HCT116 (cell line): ENCODE measurements around the gene VARS1.

Experiments
- CBX3 ChIP-seq: IDR thresholded peaks from 2 replicates; pipeline ENCODE4 v1.6.1; 2012; ENCODE audit warnings: low read depth
- CEBPB ChIP-seq: IDR thresholded peaks from 2 replicates; pipeline ENCODE4 v1.6.1; 2012; ENCODE audit warnings: low read depth
- CTCF ChIP-seq, 3 experiments: fragments of 200-600 bp in 1 of 3; sonication (generic) in 1 of 3; IDR thresholded peaks in 2 of 3; conservative IDR thresholded peaks in 1 of 3; 2 replicates each; pipeline ENCODE4 v1.5.1; 2012 to 2017; ENCODE audit warnings: low read depth in 2 of 3, low read length in 2 of 3, antibody characterized with exemption in 1 of 3, borderline replicate concordance in 1 of 3, control low read depth in 1 of 3, mild to moderate bottlenecking in 1 of 3, mixed read lengths in 1 of 3, mixed run types in 1 of 3, moderate library complexity in 1 of 3; ENCODE audit not compliant: insufficient read depth in 1 of 3
- EZH2 ChIP-seq: fragments of 200-600 bp; sonication (generic); IDR thresholded peaks from 2 replicates; pipeline ENCODE4 v1.6.1; 2017; ENCODE audit warnings: antibody characterized with exemption, mixed run types
- JUND ChIP-seq: IDR thresholded peaks from 2 replicates; pipeline ENCODE4 v1.6.1; 2012
- MAX ChIP-seq: IDR thresholded peaks from 2 replicates; pipeline ENCODE4 v1.6.1; 2012
- POLR2A ChIP-seq: IDR thresholded peaks from 2 replicates; pipeline ENCODE4 v1.7.0; 2011; ENCODE audit warnings: borderline replicate concordance; ENCODE audit not compliant: insufficient read depth, insufficient read length; ENCODE audit errors: extremely low read depth
- POLR2AphosphoS5 ChIP-seq: IDR thresholded peaks from 2 replicates; pipeline ENCODE4 v1.6.1; 2011; ENCODE audit warnings: mild to moderate bottlenecking, low read depth, low read length, moderate library complexity
- RAD21 ChIP-seq: IDR thresholded peaks from 2 replicates; pipeline ENCODE4 v1.6.1; 2012; ENCODE audit warnings: low read depth, mild to moderate bottlenecking
- REST ChIP-seq: IDR thresholded peaks from 2 replicates; pipeline ENCODE4 v1.6.1; 2012; ENCODE audit warnings: low read depth
- SIN3A ChIP-seq: IDR thresholded peaks from 2 replicates; pipeline ENCODE4 v1.6.1; 2012; ENCODE audit warnings: low read depth
- SP1 ChIP-seq: IDR thresholded peaks from 2 replicates; pipeline ENCODE4 v1.6.1; 2012; ENCODE audit warnings: low read depth
- YY1 ChIP-seq: IDR thresholded peaks from 2 replicates; pipeline ENCODE4 v1.6.1; 2011; ENCODE audit warnings: low read length, low read depth, moderate library complexity, mild to moderate bottlenecking; ENCODE audit not compliant: insufficient replicate concordance; ENCODE audit errors: extremely low read depth

- TF ChIP-seq POLR2A (no peak), CTCF (IDR thresholded peaks at IDR 0.05 in 2 of 3, conservative IDR thresholded peaks at IDR 0.05 in 1 of 3; ENCODE audit: borderline replicate concordance in 1 of 3, insufficient read depth in 1 of 3, low read depth in 2 of 3, low read length in 2 of 3) (no peak), RAD21 (no peak), JUND (no peak), POLR2AphosphoS5 (no peak), SIN3A (no peak), SP1 (no peak), REST (no peak), CEBPB (no peak), CBX3 (no peak), EZH2 (no peak), MAX (no peak), YY1 (no peak)
Observed at GRCh38 chr6:31785475-31785874, 10.1 kb downstream of the VARS1 start.
